ENCODE measurements around the gene CFAP100.

The CFAP100 gene

GRCh38 chr3:126377211-126377610 lies 17.5 kb upstream of the CFAP100 start:
- no peak for DNase-seq

- DNase-seq: no peak
Measured at GRCh38 chr3:126378341-126378751, 16.4 kb upstream of the CFAP100 start.

GRCh38 chr3:126380011-126380768 lies 14.5 kb upstream of the CFAP100 start:
- no peak for DNase-seq

- DNase-seq: no peak
Measured at GRCh38 chr3:126381966-126382365, 12.7 kb upstream of the CFAP100 start.

GRCh38 chr3:126389112-126389793 lies 5.5 kb upstream of the CFAP100 start:
- peak; percentile 36 for DNase-seq

GRCh38 chr3:126389794-126390146 lies 4.9 kb upstream of the CFAP100 start:
- DNase-seq: no peak

GRCh38 chr3:126390201-126390600 lies 4.5 kb upstream of the CFAP100 start:
- DNase-seq: no peak

GRCh38 chr3:126390751-126391150 lies 4.0 kb upstream of the CFAP100 start:
- DNase-seq: no peak

GRCh38 chr3:126391631-126392030 lies 3.1 kb upstream of the CFAP100 start:
- DNase-seq: no peak

- no peak for DNase-seq
Measured at GRCh38 chr3:126392246-126392645, 2.5 kb upstream of the CFAP100 start.

GRCh38 chr3:126393563-126393962 lies 1.1 kb upstream of the CFAP100 start:
- no peak for DNase-seq

GRCh38 chr3:126394977-126395321 lies 240 bp downstream of the CFAP100 start:
- no peak for DNase-seq

GRCh38 chr3:126395846-126396513 lies 1.3 kb downstream of the CFAP100 start:
- DNase-seq: no peak

GRCh38 chr3:126396536-126396935 lies 1.8 kb downstream of the CFAP100 start:
- DNase-seq: no peak

GRCh38 chr3:126397610-126398422 lies 3.1 kb downstream of the CFAP100 start:
- no peak for DNase-seq

GRCh38 chr3:126398423-126399350 lies 4.0 kb downstream of the CFAP100 start:
- no peak for DNase-seq

- DNase-seq: no peak
Measured at GRCh38 chr3:126399351-126399735, 4.6 kb downstream of the CFAP100 start.

GRCh38 chr3:126399756-126400155 lies 5.0 kb downstream of the CFAP100 start:
- DNase-seq: no peak

- DNase-seq: no peak
Measured at GRCh38 chr3:126401611-126402160, 7.0 kb downstream of the CFAP100 start.

- DNase-seq: no peak
Measured at GRCh38 chr3:126402178-126402577, 7.5 kb downstream of the CFAP100 start.

GRCh38 chr3:126402666-126403302 lies 8.1 kb downstream of the CFAP100 start:
- no peak for DNase-seq
